Measurements from ENCODE around the gene EPS8L2.
"Not testable (repeated sequence)": the region's sequence is repeated elsewhere in the genome, so short reads cannot be mapped to it uniquely, and the experiment has no call there.

EPS8L2 gene

DNA sequence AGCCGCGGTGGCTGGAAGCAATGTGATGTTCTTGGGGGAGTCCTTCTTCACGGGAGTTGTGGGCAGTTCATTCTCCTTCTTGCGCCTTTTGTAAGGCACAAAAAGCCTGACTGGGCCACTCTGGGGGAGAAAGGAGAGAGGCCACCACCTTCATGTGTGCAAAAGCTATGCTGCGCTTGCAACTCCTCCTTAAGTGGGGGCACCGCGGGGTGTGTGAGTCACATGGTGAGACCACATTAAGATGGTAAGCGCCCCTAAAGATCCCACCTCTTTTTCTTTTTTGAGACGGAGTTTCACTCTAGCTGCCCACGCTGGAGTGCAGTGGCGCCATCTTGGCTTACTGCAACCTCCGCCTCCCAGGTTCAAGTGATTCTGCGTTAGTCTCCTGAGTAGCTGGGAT, 25.1 kb upstream of the EPS8L2 start:
- H3K36me3 ChIP-seq (replicated peaks) = peaks cover 51% of the 10 kb centered on the region
- in situ Hi-C loops (cut with HindIII; ENCODE audit: low pct_ligation_motif_present, low sequenced_read_pairs) = no loop called here

DNA sequence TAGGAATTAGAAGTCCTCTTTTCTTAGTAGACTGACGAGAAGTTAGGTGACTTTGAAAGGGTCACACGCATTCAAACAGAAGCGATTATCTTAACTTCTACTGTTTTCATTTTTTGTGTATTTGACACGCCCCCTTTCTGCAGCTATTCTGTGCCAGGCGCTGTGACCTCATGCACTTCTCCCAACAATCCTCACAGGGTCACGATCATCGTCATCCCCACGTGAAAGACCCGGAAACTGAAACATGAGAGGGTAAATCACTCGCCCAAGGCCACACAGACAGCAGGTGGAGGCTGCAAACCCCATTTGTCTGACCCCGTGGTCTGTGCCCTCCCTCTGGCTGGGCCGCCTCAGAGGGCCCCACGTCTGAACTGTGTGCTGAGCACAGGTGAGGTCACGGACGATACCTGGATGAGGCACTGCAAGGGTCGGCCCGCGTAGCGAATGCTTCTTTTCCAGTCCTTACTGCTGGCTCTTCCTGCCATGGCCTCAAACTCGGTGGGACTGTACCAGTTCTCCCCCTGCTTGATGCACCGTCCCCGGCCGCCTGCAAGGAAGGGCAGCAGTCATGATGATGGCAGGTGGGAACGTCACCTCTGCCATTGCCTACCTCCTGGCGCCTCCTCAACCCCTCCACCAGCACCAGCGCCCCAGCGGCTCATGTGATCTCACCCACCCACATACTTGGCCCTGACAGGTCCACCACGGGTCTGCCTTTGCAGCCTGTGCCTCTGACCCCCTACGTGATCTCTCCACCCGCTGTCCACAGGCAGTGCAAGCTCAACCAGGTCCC, 19.4 kb upstream of the EPS8L2 start:
- Histone ChIP-seq H3K36me3 (replicated peaks) (peaks cover 56% of the 10 kb centered on the region), H3K27ac (no peak overlapping the region), H3K27me3 (replicated peaks) (no peaks in the 10 kb centered on the region), H3K4me3 (ENCODE audit: low read depth, low read length) (no peak overlapping the region)
- in situ Hi-C loops (cut with HindIII; ENCODE audit: low pct_ligation_motif_present, low sequenced_read_pairs) = no loop called here
- no peak for DNase-seq
- TF ChIP-seq, protein P1, sequence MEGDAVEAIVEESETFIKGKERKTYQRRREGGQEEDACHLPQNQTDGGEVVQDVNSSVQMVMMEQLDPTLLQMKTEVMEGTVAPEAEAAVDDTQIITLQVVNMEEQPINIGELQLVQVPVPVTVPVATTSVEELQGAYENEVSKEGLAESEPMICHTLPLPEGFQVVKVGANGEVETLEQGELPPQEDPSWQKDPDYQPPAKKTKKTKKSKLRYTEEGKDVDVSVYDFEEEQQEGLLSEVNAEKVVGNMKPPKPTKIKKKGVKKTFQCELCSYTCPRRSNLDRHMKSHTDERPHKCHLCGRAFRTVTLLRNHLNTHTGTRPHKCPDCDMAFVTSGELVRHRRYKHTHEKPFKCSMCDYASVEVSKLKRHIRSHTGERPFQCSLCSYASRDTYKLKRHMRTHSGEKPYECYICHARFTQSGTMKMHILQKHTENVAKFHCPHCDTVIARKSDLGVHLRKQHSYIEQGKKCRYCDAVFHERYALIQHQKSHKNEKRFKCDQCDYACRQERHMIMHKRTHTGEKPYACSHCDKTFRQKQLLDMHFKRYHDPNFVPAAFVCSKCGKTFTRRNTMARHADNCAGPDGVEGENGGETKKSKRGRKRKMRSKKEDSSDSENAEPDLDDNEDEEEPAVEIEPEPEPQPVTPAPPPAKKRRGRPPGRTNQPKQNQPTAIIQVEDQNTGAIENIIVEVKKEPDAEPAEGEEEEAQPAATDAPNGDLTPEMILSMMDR (IDR thresholded peaks at IDR 0.05; ENCODE audit: low read depth, low read length, missing control alignments) = no peak

More for the DNA sequence above, 25.1 kb upstream of the EPS8L2 start:
- H3K4me3 ChIP-seq (ENCODE audit: low read depth, low read length) = no peak overlapping the region
- DNase-seq = no peak
- no peak overlapping the region for H3K27ac ChIP-seq
- TF ChIP-seq, protein P1 (IDR thresholded peaks at IDR 0.05; ENCODE audit: low read depth, low read length, missing control alignments) = no peak
- no peaks in the 10 kb centered on the region for H3K27me3 ChIP-seq (replicated peaks)

DNA sequence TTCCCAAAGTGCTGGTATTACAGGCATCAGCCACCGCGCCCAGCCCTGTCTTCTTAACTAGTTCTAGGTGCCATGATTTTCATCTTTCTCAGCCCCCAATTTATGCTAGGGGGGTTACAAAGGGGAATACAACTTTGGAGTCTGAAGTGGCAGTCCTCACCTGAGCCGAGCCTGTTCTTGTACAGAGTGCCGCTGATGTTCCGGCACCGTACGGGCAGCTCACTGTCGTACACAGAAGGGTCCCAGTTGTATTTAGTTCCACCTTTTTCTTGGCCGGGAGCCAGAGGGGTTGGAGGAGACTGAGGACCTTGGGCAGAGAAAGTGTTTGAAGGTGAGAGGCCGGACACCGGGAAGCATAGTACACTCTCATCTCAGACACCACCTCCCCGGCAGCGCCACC, 18.3 kb upstream of the EPS8L2 start:
- H3K4me3 ChIP-seq (ENCODE audit: low read depth, low read length) = no peak overlapping the region
- H3K27ac ChIP-seq = no peak overlapping the region
- H3K36me3 ChIP-seq (replicated peaks) = peaks cover 47% of the 10 kb centered on the region
- H3K27me3 ChIP-seq (replicated peaks) = no peaks in the 10 kb centered on the region
- in situ Hi-C loops (cut with HindIII; ENCODE audit: low pct_ligation_motif_present, low sequenced_read_pairs) = no loop called here
- TF ChIP-seq, protein P1 (IDR thresholded peaks at IDR 0.05; ENCODE audit: low read depth, low read length, missing control alignments) = no peak
- no peak for DNase-seq

DNA sequence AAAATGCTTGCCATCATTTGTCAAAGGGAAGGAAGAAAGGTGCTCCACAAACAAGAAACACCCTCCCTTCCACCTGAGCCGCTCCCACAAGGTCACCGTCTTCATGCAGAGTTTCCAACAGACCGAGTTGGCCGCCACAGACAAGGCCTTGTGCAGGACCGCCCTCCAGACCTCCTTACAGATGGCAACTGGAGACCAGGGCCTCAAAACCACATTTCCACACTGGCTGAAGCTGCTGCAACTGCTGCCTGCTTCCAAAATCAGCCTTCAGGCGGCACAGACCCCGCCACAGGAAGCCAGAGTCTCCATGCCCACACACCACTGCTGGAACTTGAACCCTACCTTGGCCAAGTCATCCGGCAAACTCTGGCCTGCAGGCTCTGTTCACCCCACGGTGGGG, 17.4 kb upstream of the EPS8L2 start:
- TF ChIP-seq, protein P1 (IDR thresholded peaks at IDR 0.05; ENCODE audit: low read depth, low read length, missing control alignments) = no peak
- H3K36me3 ChIP-seq (replicated peaks) = peaks cover 40% of the 10 kb centered on the region
- H3K27ac ChIP-seq = no peak overlapping the region
- H3K27me3 ChIP-seq (replicated peaks) = no peaks in the 10 kb centered on the region
- no peak overlapping the region for H3K4me3 ChIP-seq (ENCODE audit: low read depth, low read length)
- DNase-seq = no peak
- in situ Hi-C loops (cut with HindIII; ENCODE audit: low pct_ligation_motif_present, low sequenced_read_pairs) = no loop called here

DNA sequence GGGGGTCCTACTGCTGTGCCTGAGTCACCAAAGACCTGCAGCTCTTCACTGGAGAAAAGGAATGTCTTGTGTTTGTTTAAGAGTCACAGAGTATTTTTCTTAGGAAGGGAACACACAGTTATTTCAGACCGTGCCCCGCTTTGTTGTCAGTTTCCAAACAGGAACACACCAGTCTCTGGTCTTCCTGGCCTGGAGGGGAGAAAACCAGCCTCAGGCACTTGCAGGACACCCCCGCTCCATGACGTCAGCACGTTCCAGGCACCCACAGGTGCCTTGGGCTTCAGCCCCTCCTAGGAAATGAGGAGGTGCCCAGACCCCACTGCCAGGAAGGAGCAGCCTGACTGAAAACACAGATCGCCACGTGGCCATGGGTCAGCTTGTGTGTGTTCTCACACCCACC, 16.4 kb upstream of the EPS8L2 start:
- TF ChIP-seq, protein P1 (IDR thresholded peaks at IDR 0.05; ENCODE audit: low read depth, low read length, missing control alignments) = no peak
- H3K4me3 ChIP-seq (ENCODE audit: low read depth, low read length) = no peak overlapping the region
- in situ Hi-C loops (cut with HindIII; ENCODE audit: low pct_ligation_motif_present, low sequenced_read_pairs) = no loop called here
- peak overlapping the region; percentile 49 for H3K27ac ChIP-seq
- peaks cover 33% of the 10 kb centered on the region for H3K36me3 ChIP-seq (replicated peaks)
- no peak for DNase-seq
- H3K27me3 ChIP-seq (replicated peaks) = no peaks in the 10 kb centered on the region

DNA sequence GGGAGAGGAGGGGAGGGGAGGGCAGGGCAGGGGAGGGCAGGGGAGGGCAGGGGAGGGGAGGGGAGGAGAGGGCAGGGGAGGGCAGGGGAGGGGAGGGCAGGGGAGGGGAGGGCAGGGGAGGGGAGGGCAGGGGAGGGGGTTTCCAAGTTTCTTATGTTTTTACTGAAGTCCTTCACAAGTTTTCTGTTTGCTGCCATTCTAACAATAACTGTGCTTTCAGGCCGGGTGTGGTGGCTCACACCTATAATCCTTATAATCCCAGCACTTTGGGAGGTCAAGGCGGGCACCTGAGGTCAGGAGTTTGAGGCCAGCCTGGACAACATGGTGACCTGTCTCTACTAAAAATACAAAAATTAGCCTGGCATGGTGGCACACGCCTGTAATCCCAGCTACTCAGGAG, 15.8 kb upstream of the EPS8L2 start:
- H3K4me3 ChIP-seq (ENCODE audit: low read depth, low read length); in situ Hi-C loops (cut with HindIII; ENCODE audit: low pct_ligation_motif_present, low sequenced_read_pairs); H3K27ac ChIP-seq; H3K27me3 ChIP-seq (replicated peaks); DNase-seq: not testable (repeated sequence)
- peaks cover 29% of the 10 kb centered on the region for H3K36me3 ChIP-seq (replicated peaks)

Data from brain microvascular endothelial cell (primary cell).